ENCODE results near the gene HIPK2. TPM values are rescaled to one million over a fixed set of nuclear protein-coding genes. Genes with fewer than 3 reads are reported as not detected.

Gene HIPK2
- total RNA-seq, 2 donors from 2014 or later: 95.1 to 125 TPM

GRCh38 chr7:139744768-139745677, 32.8 kb downstream of the HIPK2 start:
- WGBS, 2 experiments (ENCODE audit: insufficient coverage in 1 of 2, insufficient read length in 1 of 2): 84 to 85% methylated on average over 16 to 18 of the region's 18 CpGs

GRCh38 chr7:139743967-139744767, 33.6 kb downstream of the HIPK2 start:
- no peaks in the 10 kb centered on the region for H3K9me3 Mint-ChIP-seq
- no peaks in the 10 kb centered on the region for H3K9me3 ChIP-seq (ENCODE audit: control insufficient read depth, low read length)
- peaks cover 17% of the 10 kb centered on the region for H3K36me3 ChIP-seq (ENCODE audit: control insufficient read depth, insufficient read depth, low read length)
- no peak overlapping the region for H3K4me3 Mint-ChIP-seq
- no peak overlapping the region for H3K27ac Mint-ChIP-seq
- H3K9ac ChIP-seq (ENCODE audit: extremely low read depth, low read length, poor library complexity, severe bottlenecking): no peak overlapping the region
- no peaks in the 10 kb centered on the region for H3K27me3 Mint-ChIP-seq (ENCODE audit: insufficient read depth)
- H3K36me3 Mint-ChIP-seq (ENCODE audit: low read depth): peaks cover 8% of the 10 kb centered on the region
- no peak overlapping the region for H3K4me3 ChIP-seq (ENCODE audit: low read length)
- TF ChIP-seq CTCF (conservative IDR thresholded peaks at IDR 0.05): no peak
- peaks cover 44% of the 10 kb centered on the region for H3K4me1 Mint-ChIP-seq
- DNase-seq: no peak
- H3K27me3 ChIP-seq (ENCODE audit: control insufficient read depth, insufficient read depth, low read length, poor library complexity, severe bottlenecking): no peaks in the 10 kb centered on the region
- peaks cover 17% of the 10 kb centered on the region for H3K4me1 ChIP-seq (ENCODE audit: control insufficient read depth, insufficient read depth, low read length)
- no peak overlapping the region for H3K27ac ChIP-seq (ENCODE audit: low read depth, low read length)
- WGBS, 2 experiments (ENCODE audit: insufficient coverage in 1 of 2, insufficient read length in 1 of 2): 98 to 100% methylated on average over 7 to 10 of the region's 10 CpGs

More at GRCh38 chr7:139744768-139745677, 32.8 kb downstream of the HIPK2 start:
- H3K9ac ChIP-seq (ENCODE audit: extremely low read depth, low read length, poor library complexity, severe bottlenecking): peak overlapping the region; percentile 24
- H3K4me3 ChIP-seq (ENCODE audit: low read length): peak overlapping the region; percentile 46
- TF ChIP-seq CTCF (conservative IDR thresholded peaks at IDR 0.05): no peak
- peak overlapping the region; percentile 83 for H3K27ac Mint-ChIP-seq
- H3K4me1 ChIP-seq (ENCODE audit: control insufficient read depth, insufficient read depth, low read length): peaks cover 17% of the 10 kb centered on the region
- H3K27me3 ChIP-seq (ENCODE audit: control insufficient read depth, insufficient read depth, low read length, poor library complexity, severe bottlenecking): no peaks in the 10 kb centered on the region
- peaks cover 18% of the 10 kb centered on the region for H3K36me3 ChIP-seq (ENCODE audit: control insufficient read depth, insufficient read depth, low read length)
- no peaks in the 10 kb centered on the region for H3K9me3 ChIP-seq (ENCODE audit: control insufficient read depth, low read length)
- H3K36me3 Mint-ChIP-seq (ENCODE audit: low read depth): peaks cover 4% of the 10 kb centered on the region
- no peak for DNase-seq
- H3K4me3 Mint-ChIP-seq: peak overlapping the region; percentile 8
- H3K27ac ChIP-seq (ENCODE audit: low read depth, low read length): peak overlapping the region; percentile 12
- H3K9me3 Mint-ChIP-seq: no peaks in the 10 kb centered on the region
- H3K27me3 Mint-ChIP-seq (ENCODE audit: insufficient read depth): no peaks in the 10 kb centered on the region
- peaks cover 44% of the 10 kb centered on the region for H3K4me1 Mint-ChIP-seq

GRCh38 chr7:139743267-139743966, 34.4 kb downstream of the HIPK2 start:
- no peak overlapping the region for H3K27ac ChIP-seq (ENCODE audit: low read depth, low read length)
- 91 to 100% methylated on average over 2 of the region's 2 CpGs for WGBS, 2 experiments (ENCODE audit: insufficient coverage in 1 of 2, insufficient read length in 1 of 2)
- peaks cover 17% of the 10 kb centered on the region for H3K4me1 ChIP-seq (ENCODE audit: control insufficient read depth, insufficient read depth, low read length)
- H3K4me3 ChIP-seq (ENCODE audit: low read length): no peak overlapping the region
- H3K9me3 ChIP-seq (ENCODE audit: control insufficient read depth, low read length): no peaks in the 10 kb centered on the region
- H3K4me1 Mint-ChIP-seq: peaks cover 44% of the 10 kb centered on the region
- no peak overlapping the region for H3K4me3 Mint-ChIP-seq
- H3K9me3 Mint-ChIP-seq: no peaks in the 10 kb centered on the region
- no peak for TF ChIP-seq CTCF (conservative IDR thresholded peaks at IDR 0.05)
- no peaks in the 10 kb centered on the region for H3K27me3 ChIP-seq (ENCODE audit: control insufficient read depth, insufficient read depth, low read length, poor library complexity, severe bottlenecking)
- H3K27ac Mint-ChIP-seq: no peak overlapping the region
- no peak overlapping the region for H3K9ac ChIP-seq (ENCODE audit: extremely low read depth, low read length, poor library complexity, severe bottlenecking)
- peaks cover 8% of the 10 kb centered on the region for H3K36me3 Mint-ChIP-seq (ENCODE audit: low read depth)
- peaks cover 17% of the 10 kb centered on the region for H3K36me3 ChIP-seq (ENCODE audit: control insufficient read depth, insufficient read depth, low read length)
- DNase-seq: no peak
- H3K27me3 Mint-ChIP-seq (ENCODE audit: insufficient read depth): no peaks in the 10 kb centered on the region
